GM23338 (cell line): Measurements from ENCODE around the gene KLRF2. TPM values are rescaled to one million over a fixed set of nuclear protein-coding genes. Genes with fewer than 3 reads are reported as not detected.

Experiments
- ATAC-seq: fragments of 200-7000 bp; cut with Tn5 transposase; 3 replicates; pipeline ENCODE4 v1.9.1; 2020
- DNase-seq: peaks from one replicate; pipeline ENCODE4 v3.0.0-alpha.2; 2015; ENCODE audit warnings: low spot score
- H2AFZ ChIP-seq: fragments of 200-600 bp; sonication (generic); 2 replicates; pipeline ENCODE4 v1.8.0; 2016; ENCODE audit warnings: antibody characterized with exemption, mild to moderate bottlenecking, moderate library complexity
- H3F3A ChIP-seq: fragments of 200-600 bp; sonication (generic); replicated peaks from 2 replicates; pipeline ENCODE4 v1.8.0; 2017; ENCODE audit warnings: antibody characterized with exemption, mixed run types, low read depth
- H3K27ac ChIP-seq: fragments of 200-600 bp; sonication (generic); 2 replicates; pipeline ENCODE4 v1.6.1; 2016; ENCODE audit warnings: low read depth
- H3K27me3 ChIP-seq: fragments of 200-600 bp; sonication (generic); 2 replicates; pipeline ENCODE4 v1.8.0; 2016; ENCODE audit warnings: mild to moderate bottlenecking, mixed run types, moderate library complexity; ENCODE audit not compliant: insufficient read depth
- H3K36me3 ChIP-seq: fragments of 200-600 bp; sonication (generic); 2 replicates; pipeline ENCODE4 v1.8.0; 2016; ENCODE audit warnings: mild to moderate bottlenecking; ENCODE audit not compliant: insufficient read depth
- H3K4me1 ChIP-seq: fragments of 200-600 bp; sonication (generic); 2 replicates; pipeline ENCODE4 v1.8.0; 2016; ENCODE audit warnings: mild to moderate bottlenecking, moderate library complexity; ENCODE audit not compliant: insufficient read depth
- H3K4me2 ChIP-seq: fragments of 200-600 bp; sonication (generic); 2 replicates; pipeline ENCODE4 v1.7.1; 2017; ENCODE audit warnings: mixed run types
- H3K4me3 ChIP-seq: fragments of 200-600 bp; sonication (generic); 2 replicates; pipeline ENCODE4 v1.6.1; 2016; ENCODE audit warnings: mixed run types
- H3K79me2 ChIP-seq: fragments of 200-600 bp; sonication (generic); replicated peaks from 2 replicates; pipeline ENCODE4 v1.8.0; 2017; ENCODE audit warnings: mild to moderate bottlenecking; ENCODE audit not compliant: insufficient read depth
- H3K9me2 ChIP-seq: fragments of 200-600 bp; sonication (generic); 2 replicates; pipeline ENCODE4 v1.8.0; 2017; ENCODE audit not compliant: insufficient read depth
- H4K20me1 ChIP-seq: fragments of 200-600 bp; sonication (generic); replicated peaks from 2 replicates; pipeline ENCODE4 v1.8.0; 2017; ENCODE audit warnings: mild to moderate bottlenecking; ENCODE audit not compliant: insufficient read depth
- H3K27ac Mint-ChIP-seq: 2 replicates; pipeline ENCODE4 v1.8.0; 2020; ENCODE audit warnings: inconsistent platforms, mild to moderate bottlenecking, moderate library complexity, mixed read lengths
- H3K27me3 Mint-ChIP-seq: 3 replicates; pipeline ENCODE4 v1.8.0; 2022; ENCODE audit warnings: low read depth, mild to moderate bottlenecking, moderate library complexity, mixed read lengths, inconsistent platforms; ENCODE audit not compliant: insufficient read depth, poor library complexity
- H3K36me3 Mint-ChIP-seq: 3 replicates; pipeline ENCODE4 v1.8.0; 2021; ENCODE audit warnings: low read depth, mild to moderate bottlenecking, inconsistent platforms, moderate library complexity, mixed read lengths
- H3K4me1 Mint-ChIP-seq: 3 replicates; pipeline ENCODE4 v1.8.0; 2020; ENCODE audit warnings: mild to moderate bottlenecking, inconsistent platforms, mixed read lengths
- H3K4me3 Mint-ChIP-seq: 3 replicates; pipeline ENCODE4 v1.8.0; 2021; ENCODE audit warnings: moderate library complexity, mild to moderate bottlenecking, inconsistent platforms, mixed read lengths
- H3K9me3 Mint-ChIP-seq: 3 replicates; pipeline ENCODE4 v1.8.0; 2020; ENCODE audit warnings: moderate library complexity, mild to moderate bottlenecking, inconsistent platforms, mixed read lengths
- CREB1 ChIP-seq: fragments of 250-450 bp; sonication (Bioruptor Pico); IDR thresholded peaks from 2 replicates; pipeline ENCODE4 v1.5.0; 2020; ENCODE audit warnings: low read depth, mild to moderate bottlenecking, moderate library complexity
- CTCF ChIP-seq, 2 experiments: fragments of 200-600 bp in 1 of 2; sonication (generic) in 1 of 2; conservative IDR thresholded peaks; 2 replicates each; pipeline versions ENCODE4 v1.5.1 to v1.6.1; 2016 to 2017; ENCODE audit warnings: antibody characterized with exemption in 2 of 2, low read depth in 2 of 2, mild to moderate bottlenecking in 2 of 2, moderate library complexity in 1 of 2
- ETS1 ChIP-seq: IDR thresholded peaks from 2 replicates; pipeline ENCODE4 v1.6.1; 2016; ENCODE audit warnings: antibody characterized with exemption
- EZH2 ChIP-seq: fragments of 200-600 bp; sonication (generic); IDR thresholded peaks from one replicate; pipeline ENCODE4 v1.8.0; 2017; ENCODE audit warnings: antibody characterized with exemption, mild to moderate bottlenecking, low read depth; ENCODE audit not compliant: unreplicated experiment
- EZH2phosphoT487 ChIP-seq: fragments of 200-600 bp; sonication (generic); IDR thresholded peaks from one replicate; pipeline ENCODE4 v1.8.1; 2018; ENCODE audit warnings: antibody characterized with exemption; ENCODE audit not compliant: unreplicated experiment
- JUNB ChIP-seq: IDR thresholded peaks from one replicate; pipeline ENCODE4 v1.6.1; 2016; ENCODE audit warnings: antibody characterized with exemption; ENCODE audit not compliant: unreplicated experiment
- NANOG ChIP-seq: IDR thresholded peaks from 2 replicates; pipeline ENCODE4 v1.6.1; 2016; ENCODE audit warnings: antibody characterized with exemption, borderline replicate concordance
- POLR2AphosphoS5 ChIP-seq: IDR thresholded peaks from 2 replicates; pipeline ENCODE4 v1.6.1; 2016; ENCODE audit warnings: antibody characterized with exemption, low read depth
- REST ChIP-seq: IDR thresholded peaks from one replicate; pipeline ENCODE4 v1.6.1; 2018; ENCODE audit warnings: antibody characterized with exemption; ENCODE audit not compliant: unreplicated experiment
- STAT1 ChIP-seq: IDR thresholded peaks from one replicate; pipeline ENCODE4 v1.6.1; 2016; ENCODE audit warnings: antibody characterized with exemption; ENCODE audit not compliant: unreplicated experiment
- ZNF114 ChIP-seq: fragments of 250-450 bp; sonication (Bioruptor Pico); IDR thresholded peaks from 2 replicates; pipeline ENCODE4 v1.5.0; 2020; ENCODE audit warnings: mild to moderate bottlenecking, moderate library complexity
- polyA plus RNA-seq: library from polyadenylated mRNA; unstranded; fragments of >200 nt; fragmentation: Nextera tagmentation; extraction: Ambion mirVana; gene quantifications from 2 replicates; pipeline ENCODE4 v1.2.1, GENCODE V29; 2016
- total RNA-seq: library from RNA; depleted of rRNA; stranded (reverse); fragments of >200 nt; shearing (Covaris generic); gene quantifications from 2 replicates; pipeline ENCODE4 v1.2.3, GENCODE V29; 2014

The KLRF2 gene
- total and polyA plus RNA-seq, 2 experiments from 2014 or later, result not detected

GRCh38 chr12:9928607-9929006 lies 47.3 kb downstream of the KLRF2 start:
- no peaks in the 10 kb centered on the region for H3F3A ChIP-seq
- no peaks in the 10 kb centered on the region for H3K36me3 Mint-ChIP-seq

GRCh38 chr12:9931245-9931644 lies 50.0 kb downstream of the KLRF2 start:
- H2AFZ ChIP-seq, result no peak overlapping the region
- H3K27ac Mint-ChIP-seq, result no peak overlapping the region

More at GRCh38 chr12:9928607-9929006, 47.3 kb downstream of the KLRF2 start:
- Histone ChIP-seq H3K4me2 (no peak overlapping the region), H3K27ac (no peak overlapping the region), H3K27me3 (no peaks in the 10 kb centered on the region), H3K4me3 (no peak overlapping the region), H3K4me1 (no peaks in the 10 kb centered on the region), H3K36me3 (no peaks in the 10 kb centered on the region), H2AFZ (no peak overlapping the region), H3K79me2 (no peaks in the 10 kb centered on the region), H4K20me1 (no peaks in the 10 kb centered on the region), H3K9me2 (no peaks in the 10 kb centered on the region)
- peaks cover 2% of the 10 kb centered on the region; the same call in 1 of the 3 replicates for H3K4me1 Mint-ChIP-seq
- no peak overlapping the region for H3K4me3 Mint-ChIP-seq
- no peaks in the 10 kb centered on the region for H3K9me3 Mint-ChIP-seq
- DNase-seq, result no peak
- H3K27ac Mint-ChIP-seq, result no peak overlapping the region
- peaks cover 2% of the 10 kb centered on the region for H3K27me3 Mint-ChIP-seq
- no peak for ATAC-seq
- TF ChIP-seq ETS1, result no peak

GRCh38 chr12:9932270-9932669 lies 51.0 kb downstream of the KLRF2 start, which contains the start of gene CLEC2A:
CLEC2A (minus strand) TSS chr12:9932370; CDS start chr12:9932329, 41 bp downstream.
- H3K4me1 ChIP-seq, result no peaks in the 10 kb centered on the region
- Mint-ChIP-seq H3K9me3 (no peaks in the 10 kb centered on the region), H3K27me3 (no peaks in the 10 kb centered on the region), H3K27ac (no peak within 1 kb of the TSS), H3K36me3 (no peaks in the 10 kb centered on the region), H3K4me1 (no peaks in the 10 kb centered on the region), H3K4me3 (no peak within 1 kb of the TSS)
- H3K27ac ChIP-seq, result no peak within 1 kb of the TSS
- no peaks in the 10 kb centered on the region for H3K79me2 ChIP-seq
- H2AFZ ChIP-seq, result no peak within 1 kb of the TSS
- no peaks in the 10 kb centered on the region for H3K36me3 ChIP-seq
- DNase-seq (no peak), ATAC-seq (no peak)
- no peaks in the 10 kb centered on the region for H3F3A ChIP-seq
- H3K9me2 ChIP-seq, result no peaks in the 10 kb centered on the region
- no peaks in the 10 kb centered on the region for H4K20me1 ChIP-seq
- H3K27me3 ChIP-seq, result no peaks in the 10 kb centered on the region
- no peak within 1 kb of the TSS for H3K4me2 ChIP-seq
- TF ChIP-seq NANOG (no peak), CTCF (conservative IDR thresholded peaks at IDR 0.05; ENCODE audit: low read depth in 2 of 2) (no peak), EZH2 (no peak), ZNF114 (CRISPR knock-in tag) (no peak), STAT1 (no peak), EZH2phosphoT487 (no peak), POLR2AphosphoS5 (no peak), REST (no peak), CREB1 (CRISPR knock-in tag) (no peak), JUNB (no peak)
- H3K4me3 ChIP-seq, result no peak within 1 kb of the TSS

More at GRCh38 chr12:9931245-9931644, 50.0 kb downstream of the KLRF2 start:
- no peaks in the 10 kb centered on the region for H3K4me1 Mint-ChIP-seq
- no peaks in the 10 kb centered on the region for H3K9me3 Mint-ChIP-seq
- no peaks in the 10 kb centered on the region for H3K9me2 ChIP-seq
- ATAC-seq, result no peak
- no peaks in the 10 kb centered on the region for H3K27me3 Mint-ChIP-seq
- no peak overlapping the region for H3K4me2 ChIP-seq
- no peak overlapping the region for H3K27ac ChIP-seq
- H3F3A ChIP-seq, result no peaks in the 10 kb centered on the region
- no peaks in the 10 kb centered on the region for H3K4me1 ChIP-seq
- H4K20me1 ChIP-seq, result no peaks in the 10 kb centered on the region
- DNase-seq, result no peak
- no peaks in the 10 kb centered on the region for H3K36me3 ChIP-seq
- H3K27me3 ChIP-seq, result no peaks in the 10 kb centered on the region
- TF ChIP-seq NANOG, result no peak
- no peak overlapping the region for H3K4me3 Mint-ChIP-seq
- no peak overlapping the region for H3K4me3 ChIP-seq
- H3K36me3 Mint-ChIP-seq, result no peaks in the 10 kb centered on the region
- H3K79me2 ChIP-seq, result no peaks in the 10 kb centered on the region
